GM04504 (cell line): Measurements from ENCODE around the gene LTF.
"Not testable (repeated sequence)": the region's sequence is repeated elsewhere in the genome, so short reads cannot be mapped to it uniquely, and the experiment has no call there.

Experiments used
- DNase-seq: peaks from one replicate; pipeline ENCODE4 v3.0.0-alpha.2; 2012; ENCODE audit warnings: low read depth

LTF gene

GRCh38 chr3:46412786-46413298 is 51.9 kb downstream of the LTF start:
- no peak for DNase-seq

GRCh38 chr3:46411271-46411670 is 53.4 kb downstream of the LTF start:
- DNase-seq: no peak

GRCh38 chr3:46410669-46411068 is 54.0 kb downstream of the LTF start:
- no peak for DNase-seq

GRCh38 chr3:46409739-46410489 is 54.8 kb downstream of the LTF start:
- DNase-seq: no peak

DNA sequence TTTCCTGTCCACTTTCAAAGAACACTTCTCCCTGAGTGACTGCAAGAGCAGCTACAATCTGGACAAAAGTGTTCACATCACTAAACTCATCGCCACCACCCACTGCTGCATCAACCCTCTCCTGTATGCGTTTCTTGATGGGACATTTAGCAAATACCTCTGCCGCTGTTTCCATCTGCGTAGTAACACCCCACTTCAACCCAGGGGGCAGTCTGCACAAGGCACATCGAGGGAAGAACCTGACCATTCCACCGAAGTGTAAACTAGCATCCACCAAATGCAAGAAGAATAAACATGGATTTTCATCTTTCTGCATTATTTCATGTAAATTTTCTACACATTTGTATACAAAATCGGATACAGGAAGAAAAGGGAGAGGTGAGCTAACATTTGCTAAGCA is 55.9 kb downstream of the LTF start:
- DNase-seq: no peak

GRCh38 chr3:46407970-46408369 is 56.7 kb downstream of the LTF start:
- no peak for DNase-seq

GRCh38 chr3:46406788-46407611 is 57.7 kb downstream of the LTF start, which contains the start of the genes CCR5AS and CCRL2:
Gene CCR5AS, minus strand, starts transcription at chr3:46407066.
Gene CCRL2, plus strand, starts transcription at chr3:46407259. Its CDS starts 821 bp downstream, at chr3:46408080.
- DNase-seq: peak; percentile 3

DNA sequence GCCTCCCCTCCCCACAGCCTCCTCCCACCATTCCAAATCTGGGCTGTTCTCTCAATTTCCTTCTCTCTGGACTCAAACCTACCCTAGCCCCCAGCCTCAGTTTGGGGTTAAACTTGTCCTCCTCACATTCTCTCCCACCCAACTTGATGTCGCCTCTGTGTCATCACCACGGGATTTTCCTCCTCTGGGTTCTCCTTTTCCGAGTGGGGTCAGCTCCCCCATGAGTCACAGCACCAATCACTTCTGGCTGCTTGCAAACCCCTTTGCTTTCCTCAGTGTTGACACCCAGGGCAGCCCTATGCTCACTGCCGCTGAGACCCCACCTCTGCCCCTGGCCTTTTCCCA is 58.3 kb downstream of the LTF start:
- DNase-seq: no peak

GRCh38 chr3:46405301-46406019 is 59.2 kb downstream of the LTF start:
- DNase-seq: no peak

DNA sequence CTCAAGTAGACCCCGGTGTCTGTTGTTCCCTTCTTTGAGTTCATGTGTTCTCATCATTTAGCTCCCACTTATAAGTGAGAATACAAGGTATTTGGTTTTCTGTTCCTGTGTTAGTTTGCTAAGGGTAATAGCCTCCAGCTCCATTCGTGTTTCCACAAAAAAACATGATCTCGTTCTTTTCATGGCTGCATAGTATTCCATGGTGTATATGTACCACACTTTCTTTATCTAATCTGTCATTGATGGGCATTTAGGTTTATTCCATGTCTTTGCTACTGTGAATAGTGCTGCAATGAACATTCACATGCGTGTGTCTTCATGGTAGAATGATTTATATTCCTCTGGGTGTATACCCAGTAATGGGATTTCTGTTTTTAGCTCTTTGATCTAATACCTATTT is 61.8 kb downstream of the LTF start:
- DNase-seq: not testable (repeated sequence)

DNA sequence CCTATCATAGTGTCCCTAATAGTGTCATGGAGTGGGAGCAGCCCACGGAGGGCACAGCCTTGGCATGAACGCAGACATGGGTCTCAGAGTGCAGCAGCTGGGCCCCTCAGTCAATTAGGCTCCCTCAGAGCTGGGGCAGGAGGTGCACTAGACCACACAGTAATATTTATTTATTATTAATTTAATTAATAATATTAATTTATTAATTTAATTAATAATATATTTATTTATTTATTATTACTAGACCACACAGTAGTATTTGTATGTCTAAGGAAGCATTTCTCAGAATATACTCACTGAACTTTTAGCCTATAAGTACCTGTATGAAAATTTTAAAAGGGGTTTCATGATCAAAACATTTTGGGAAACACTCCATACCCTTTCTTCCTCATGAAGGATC is 63.1 kb downstream of the LTF start:
- no peak for DNase-seq

- no peak for DNase-seq
Observed at GRCh38 chr3:46400846-46401245, 63.9 kb downstream of the LTF start.

DNA sequence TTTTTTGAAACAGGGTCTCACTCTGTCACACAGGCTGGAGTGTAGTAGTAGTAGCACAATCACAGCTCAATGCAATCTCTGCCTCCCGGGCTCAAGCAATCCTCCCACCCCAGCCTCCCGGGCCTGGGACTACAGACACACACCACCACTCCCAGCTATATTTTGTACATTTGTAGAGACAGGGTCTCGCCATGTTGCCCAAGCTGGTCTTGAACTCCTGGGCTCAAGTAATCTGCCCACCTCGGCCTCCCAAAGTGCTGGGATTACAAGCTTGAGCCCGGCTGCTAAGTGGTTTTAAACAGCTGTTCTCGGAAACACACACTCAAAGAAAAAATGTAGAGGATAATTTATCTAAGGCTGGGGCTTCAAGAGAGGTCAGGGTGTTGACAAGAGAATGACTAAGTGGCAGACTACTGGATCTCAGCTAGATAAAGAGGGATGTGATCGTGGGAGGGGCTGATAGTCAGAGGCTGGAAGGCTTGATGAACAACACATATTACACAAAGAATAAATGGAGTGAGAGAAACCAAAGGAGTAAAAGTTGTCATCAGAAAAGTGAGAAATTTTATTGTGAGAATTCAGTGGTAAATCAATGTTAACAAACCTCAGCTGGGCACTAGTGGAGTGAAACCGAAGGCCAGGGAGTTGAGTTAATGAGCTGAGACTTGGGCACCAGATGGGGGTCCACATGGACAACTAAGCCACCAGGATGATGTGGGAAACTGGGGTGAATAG is 64.5 kb downstream of the LTF start:
- DNase-seq: no peak

DNA sequence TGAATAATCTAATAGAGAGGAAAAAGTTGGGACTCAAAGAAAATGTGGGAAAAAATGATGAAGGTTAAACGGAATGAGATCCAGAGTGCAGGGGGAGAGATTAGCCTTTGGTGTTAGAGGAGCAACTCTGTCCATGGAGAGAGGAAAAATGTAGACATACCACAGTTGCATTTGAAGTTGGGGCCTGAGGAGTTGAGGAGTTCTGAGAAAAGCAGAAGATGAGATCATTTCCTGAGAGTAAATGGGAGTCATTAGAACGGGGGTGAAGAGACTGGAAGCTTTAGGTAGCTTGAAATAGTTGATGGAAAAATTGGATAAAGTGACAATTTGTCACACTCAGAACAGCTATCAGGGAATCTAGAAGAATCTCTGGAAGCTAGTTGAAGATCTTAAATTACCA is 65.1 kb downstream of the LTF start:
- no peak for DNase-seq

GRCh38 chr3:46399098-46399497 is 65.6 kb downstream of the LTF start:
- DNase-seq: no peak

DNA sequence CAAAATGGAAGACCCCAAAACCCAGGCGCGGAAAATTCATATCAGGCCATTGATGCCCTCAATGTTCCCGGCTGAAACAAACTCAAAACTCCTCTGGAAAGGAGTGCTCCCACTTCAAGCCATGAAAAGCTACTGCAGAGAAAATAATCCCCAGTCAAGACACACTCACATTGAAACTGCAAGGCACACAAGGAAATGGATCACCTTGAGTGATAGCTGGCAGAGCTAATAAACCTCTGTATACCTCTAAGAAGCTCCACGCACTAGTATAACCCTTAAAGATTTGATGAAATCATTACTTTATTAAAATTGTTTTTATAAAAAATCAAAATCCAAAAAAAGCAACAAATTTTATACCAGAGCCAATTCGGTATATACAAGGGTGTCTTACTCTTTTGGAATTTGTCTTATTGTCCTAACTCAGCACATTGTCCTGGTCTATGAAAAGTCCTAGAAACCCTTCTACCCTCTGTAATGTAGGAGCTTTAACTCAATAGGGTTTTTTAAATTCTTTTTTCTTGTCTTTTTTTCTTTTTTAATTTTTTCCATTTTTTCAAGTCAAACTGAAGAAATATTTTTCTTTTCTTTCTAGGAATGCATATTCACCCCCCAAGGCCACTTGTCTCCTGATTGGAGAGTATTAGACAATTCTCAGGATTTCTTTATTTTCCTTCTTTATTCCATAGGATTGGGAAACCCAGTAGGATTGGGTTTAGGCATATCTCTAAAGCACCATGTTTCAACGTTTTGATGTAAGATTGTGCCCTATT is 66.3 kb downstream of the LTF start:
- DNase-seq: no peak

GRCh38 chr3:46397111-46397510 is 67.6 kb downstream of the LTF start:
- no peak for DNase-seq

- no peak for DNase-seq
Observed at GRCh38 chr3:46395766-46396530, 68.8 kb downstream of the LTF start.

GRCh38 chr3:46395210-46395661 is 69.5 kb downstream of the LTF start:
- DNase-seq: no peak
